Measurements from ENCODE around the gene MTFR1L.

MTFR1L gene

DNA sequence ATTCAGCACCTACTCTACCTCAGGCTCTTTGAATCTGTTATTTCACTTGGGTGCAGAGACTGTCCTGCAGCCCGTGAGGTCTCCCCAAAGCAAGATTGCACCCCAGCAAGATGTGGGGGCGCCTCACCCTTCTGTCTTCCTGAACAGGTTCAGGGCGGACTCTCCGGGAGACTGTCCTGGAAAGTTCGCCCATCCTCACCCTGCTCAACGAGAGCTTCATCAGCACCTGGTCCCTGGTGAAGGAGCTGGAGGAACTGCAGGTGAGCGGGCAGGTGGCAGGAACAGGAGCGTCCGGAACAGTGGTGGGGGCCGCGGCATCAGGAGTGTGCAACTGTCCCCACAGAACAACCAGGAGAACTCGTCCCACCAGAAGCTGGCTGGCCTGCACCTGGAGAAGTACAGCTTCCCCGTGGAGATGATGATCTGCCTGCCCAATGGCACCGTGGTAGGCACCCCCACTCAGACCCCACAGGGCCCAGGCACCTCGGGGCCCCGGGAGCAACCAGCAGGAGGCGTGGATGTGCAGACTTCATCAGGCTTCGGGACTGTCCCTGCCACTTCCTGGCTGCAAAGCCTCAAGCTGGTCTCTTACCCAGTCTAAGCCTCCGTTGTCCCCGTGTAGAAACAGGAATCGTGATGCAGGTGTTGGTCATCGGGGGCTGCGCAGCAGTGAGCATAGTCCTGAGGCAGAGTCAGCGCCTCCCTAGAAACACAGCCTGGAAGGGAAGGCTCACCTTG, 5.9 kb upstream of the MTFR1L start:
- Histone ChIP-seq H3K27me3 (ENCODE audit: control insufficient read depth, insufficient read depth, low read length) (no peaks in the 10 kb centered on the region), H3K4me1 (ENCODE audit: control insufficient read depth, insufficient read depth, low read length) (peaks cover 6% of the 10 kb centered on the region), H3K9ac (ENCODE audit: low read length) (no peak overlapping the region), H3K27ac (ENCODE audit: low read depth, low read length) (no peak overlapping the region), H3K4me3 (ENCODE audit: low read length) (no peak overlapping the region), H3K36me3 (ENCODE audit: control insufficient read depth, insufficient read depth, low read length) (peaks cover 4% of the 10 kb centered on the region)

DNA sequence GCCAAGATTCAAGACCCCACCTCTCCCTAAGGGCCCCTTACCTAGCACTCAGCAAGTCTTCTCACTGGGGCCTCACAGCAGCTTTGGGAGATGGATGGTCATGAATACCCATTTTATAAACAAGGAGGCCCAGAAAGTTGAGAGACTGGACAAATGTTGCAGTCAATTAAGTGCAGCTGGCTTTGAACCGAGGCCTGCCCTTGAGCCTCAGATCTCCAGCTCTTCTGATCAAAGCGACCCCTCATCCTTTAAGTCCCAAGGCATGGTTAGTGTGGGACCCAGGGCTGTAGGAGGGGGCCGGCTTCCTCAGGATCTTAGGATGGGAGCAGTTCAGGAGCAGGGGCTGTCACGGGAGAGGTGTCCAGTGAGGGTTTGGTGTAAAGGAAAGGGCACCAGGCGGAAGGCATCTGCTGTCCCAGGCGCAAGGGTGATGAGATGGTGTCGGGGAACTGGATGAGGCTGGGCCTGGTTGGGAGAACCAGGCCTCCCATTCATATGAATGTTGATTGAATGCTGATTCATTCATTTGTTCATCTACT, 5.1 kb upstream of the MTFR1L start:
- H3K27me3 ChIP-seq (ENCODE audit: control insufficient read depth, insufficient read depth, low read length): no peaks in the 10 kb centered on the region
- H3K9ac ChIP-seq (ENCODE audit: low read length): no peak overlapping the region
- peaks cover 4% of the 10 kb centered on the region for H3K36me3 ChIP-seq (ENCODE audit: control insufficient read depth, insufficient read depth, low read length)
- H3K4me1 ChIP-seq (ENCODE audit: control insufficient read depth, insufficient read depth, low read length): peaks cover 8% of the 10 kb centered on the region
- H3K4me3 ChIP-seq (ENCODE audit: low read length): no peak overlapping the region
- H3K27ac ChIP-seq (ENCODE audit: low read depth, low read length): no peak overlapping the region

DNA sequence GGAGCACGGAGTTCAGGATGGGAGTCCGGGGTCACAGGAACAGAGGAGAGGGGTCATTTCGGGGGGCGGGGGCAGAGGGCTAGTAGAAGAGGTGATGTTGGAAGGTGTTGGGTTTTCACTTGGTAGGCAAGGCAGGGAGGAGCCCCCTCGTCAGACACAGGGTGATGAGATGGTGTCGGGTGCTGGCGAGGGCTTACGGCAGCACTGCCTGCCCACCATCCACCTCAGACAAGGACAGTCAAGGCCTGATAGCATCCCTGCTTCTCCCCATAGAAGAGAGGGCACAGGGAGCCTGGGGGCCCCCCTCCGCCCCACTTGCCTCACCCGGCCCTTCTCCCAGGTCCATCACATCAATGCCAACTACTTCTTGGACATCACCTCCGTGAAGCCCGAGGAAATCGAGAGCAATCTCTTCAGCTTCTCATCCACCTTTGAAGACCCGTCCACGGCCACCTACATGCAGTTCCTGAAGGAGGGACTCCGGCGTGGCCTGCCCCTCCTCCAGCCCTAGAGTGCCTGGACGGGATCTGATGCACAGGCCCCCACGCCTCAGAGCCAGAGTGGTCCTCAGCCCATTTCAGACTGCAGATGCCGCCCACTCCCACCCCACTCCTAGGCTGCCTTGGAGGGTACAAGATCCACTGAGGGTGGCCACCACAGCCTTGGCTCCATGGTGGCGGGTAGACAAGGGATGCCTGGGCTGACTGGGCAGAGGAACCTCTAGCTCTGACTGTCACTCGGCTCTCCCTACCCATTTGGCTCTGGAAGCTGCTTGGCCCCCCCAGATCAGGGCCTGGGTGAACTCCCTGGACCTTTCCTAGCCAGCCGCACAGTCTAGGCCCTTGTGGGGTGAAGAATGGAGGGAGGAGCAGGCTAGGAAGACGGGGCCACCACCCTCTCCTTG, 4.3 kb upstream of the MTFR1L start:
- no peak overlapping the region for H3K27ac ChIP-seq (ENCODE audit: low read depth, low read length)
- no peak overlapping the region for H3K9ac ChIP-seq (ENCODE audit: low read length)
- peaks cover 8% of the 10 kb centered on the region for H3K4me1 ChIP-seq (ENCODE audit: control insufficient read depth, insufficient read depth, low read length)
- no peaks in the 10 kb centered on the region for H3K27me3 ChIP-seq (ENCODE audit: control insufficient read depth, insufficient read depth, low read length)
- H3K4me3 ChIP-seq (ENCODE audit: low read length): no peak overlapping the region
- peaks cover 4% of the 10 kb centered on the region for H3K36me3 ChIP-seq (ENCODE audit: control insufficient read depth, insufficient read depth, low read length)

DNA sequence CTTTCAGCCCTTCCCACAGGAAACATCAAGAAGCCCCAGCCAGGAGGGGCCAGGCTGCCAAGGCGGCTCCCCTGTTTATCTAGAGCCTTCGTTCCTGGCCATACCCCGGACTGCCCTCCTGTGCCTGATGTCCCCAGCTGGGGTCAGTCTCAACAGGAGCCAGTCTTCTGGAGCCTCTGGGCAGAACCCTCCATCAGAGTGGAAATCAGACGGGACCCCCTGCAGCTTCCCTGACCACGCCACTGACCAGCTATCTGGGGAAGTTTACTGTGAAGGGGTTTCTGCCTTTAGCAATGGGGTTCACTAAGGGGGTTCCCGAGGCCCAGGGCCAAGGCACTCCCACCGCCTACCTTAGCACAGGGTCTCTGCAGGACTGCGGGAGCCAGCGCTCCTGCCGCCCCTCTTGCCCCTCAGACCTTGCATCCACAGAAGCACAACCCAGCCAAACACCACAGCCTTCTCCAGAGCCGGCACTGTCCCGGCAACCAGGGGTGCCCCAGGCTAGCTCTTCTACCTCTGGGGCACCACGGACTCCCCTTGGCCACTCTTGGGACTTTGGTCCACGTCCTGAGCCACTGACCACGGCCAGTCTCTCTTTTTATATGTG, 3.5 kb upstream of the MTFR1L start:
- Histone ChIP-seq H3K9ac (ENCODE audit: low read length) (no peak overlapping the region), H3K4me3 (ENCODE audit: low read length) (no peak overlapping the region), H3K27ac (ENCODE audit: low read depth, low read length) (no peak overlapping the region), H3K27me3 (ENCODE audit: control insufficient read depth, insufficient read depth, low read length) (no peaks in the 10 kb centered on the region), H3K36me3 (ENCODE audit: control insufficient read depth, insufficient read depth, low read length) (peaks cover 4% of the 10 kb centered on the region), H3K4me1 (ENCODE audit: control insufficient read depth, insufficient read depth, low read length) (peaks cover 12% of the 10 kb centered on the region)

DNA sequence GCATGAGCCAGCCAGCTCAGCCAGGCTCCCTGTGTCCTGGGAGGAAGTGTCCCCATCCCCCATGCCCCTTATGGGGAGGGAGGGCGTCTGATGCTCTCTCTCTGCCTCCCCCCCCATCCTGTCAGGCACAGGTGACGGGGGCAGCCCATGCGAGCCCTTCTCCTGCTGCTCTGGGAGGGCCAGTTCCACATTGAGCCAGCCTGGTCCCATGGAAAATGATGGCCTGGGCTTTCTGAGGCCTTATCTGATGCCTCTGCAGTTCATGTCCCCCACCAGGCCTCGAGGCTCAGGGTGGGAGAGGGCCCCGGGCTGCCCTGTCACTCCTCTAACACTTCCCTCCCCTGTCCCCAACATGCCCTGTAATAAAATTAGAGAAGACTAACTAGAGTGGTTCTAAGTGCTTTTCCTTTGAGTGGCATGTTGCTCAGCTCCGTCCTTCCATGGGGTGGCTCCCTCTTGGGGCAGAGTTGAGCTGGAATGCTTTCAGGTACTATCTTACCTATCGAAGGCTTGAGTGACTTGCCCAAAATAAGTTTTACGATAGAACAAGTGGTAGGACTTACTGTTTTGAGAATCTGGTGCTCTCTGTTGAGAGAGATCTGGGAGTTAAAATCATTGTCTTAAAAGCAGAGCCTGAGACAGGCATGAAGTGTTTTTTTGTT, 1.8 kb upstream of the MTFR1L start:
- Histone ChIP-seq H3K9ac (ENCODE audit: low read length) (no peak overlapping the region), H3K4me1 (ENCODE audit: control insufficient read depth, insufficient read depth, low read length) (peaks cover 20% of the 10 kb centered on the region), H3K36me3 (ENCODE audit: control insufficient read depth, insufficient read depth, low read length) (peaks cover 4% of the 10 kb centered on the region), H3K27ac (ENCODE audit: low read depth, low read length) (no peak overlapping the region), H3K27me3 (ENCODE audit: control insufficient read depth, insufficient read depth, low read length) (no peaks in the 10 kb centered on the region), H3K4me3 (ENCODE audit: low read length) (no peak overlapping the region)

DNA sequence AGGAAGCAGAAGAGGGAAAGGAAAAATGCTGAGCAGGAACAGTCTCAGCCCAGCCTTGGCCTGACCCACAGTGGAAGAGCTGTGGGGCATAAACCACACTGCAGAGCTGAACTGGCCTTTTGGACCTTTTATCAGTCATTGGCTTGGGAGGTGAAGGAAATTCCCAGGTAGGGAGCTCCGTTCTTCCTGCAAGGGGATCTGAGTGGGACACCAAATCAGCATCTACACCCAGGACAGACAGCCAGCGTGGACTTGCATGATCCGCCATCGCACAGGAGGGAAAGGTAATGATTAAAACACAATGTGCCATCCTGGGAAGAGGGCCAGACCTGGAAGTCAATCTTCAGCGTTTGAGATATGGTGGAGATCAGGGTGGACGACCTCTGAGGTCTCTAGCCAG, 1.2 kb upstream of the MTFR1L start:
- H3K27me3 ChIP-seq (ENCODE audit: control insufficient read depth, insufficient read depth, low read length): no peaks in the 10 kb centered on the region
- peaks cover 4% of the 10 kb centered on the region for H3K36me3 ChIP-seq (ENCODE audit: control insufficient read depth, insufficient read depth, low read length)
- H3K27ac ChIP-seq (ENCODE audit: low read depth, low read length): no peak overlapping the region
- peaks cover 20% of the 10 kb centered on the region for H3K4me1 ChIP-seq (ENCODE audit: control insufficient read depth, insufficient read depth, low read length)
- no peak overlapping the region for H3K9ac ChIP-seq (ENCODE audit: low read length)
- H3K4me3 ChIP-seq (ENCODE audit: low read length): peak overlapping the region; percentile 97

DNA sequence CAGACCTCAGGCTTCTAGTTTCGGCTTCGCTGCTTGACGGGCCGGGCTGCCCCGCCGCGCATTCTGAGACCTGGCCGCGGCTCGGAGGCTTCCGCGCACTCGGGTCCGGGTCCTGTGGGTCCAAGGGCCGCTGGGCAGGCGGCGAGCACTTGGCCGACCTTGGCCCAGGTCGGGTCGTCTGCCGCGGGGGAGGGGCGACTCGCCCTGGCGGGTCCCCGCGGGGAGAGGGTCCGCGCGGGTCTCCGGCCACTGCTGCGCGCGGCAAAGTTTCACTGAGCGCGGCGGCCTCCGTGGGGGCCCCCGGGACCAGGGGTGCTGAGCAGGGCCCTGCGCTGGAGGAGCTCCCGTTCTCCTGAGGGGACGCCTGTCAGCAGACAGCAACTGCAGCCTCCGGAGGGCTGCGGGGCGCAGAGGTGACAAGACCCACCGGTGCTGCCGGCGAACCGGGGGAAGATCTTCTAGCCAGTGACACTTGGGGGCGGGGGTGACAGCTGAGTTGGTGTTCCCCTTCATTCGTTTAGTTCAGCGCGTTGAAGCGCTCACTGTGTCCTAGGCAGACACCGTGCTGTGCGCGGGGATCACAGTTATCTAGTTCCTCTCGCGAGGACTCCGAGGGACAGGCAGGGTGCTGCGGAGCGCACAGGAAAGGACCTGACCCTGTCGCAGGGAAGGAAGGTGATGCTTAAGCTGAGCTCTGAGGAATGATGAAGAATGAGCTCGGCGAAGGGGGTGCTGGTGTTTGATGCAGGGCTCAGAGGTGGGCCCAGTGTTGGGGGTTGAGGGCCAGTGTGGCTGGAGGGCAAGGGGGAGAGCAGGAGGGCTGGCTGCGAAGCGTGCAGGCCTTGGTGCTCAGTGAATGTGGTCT, 725 bp downstream of the MTFR1L start:
- peak overlapping the region; percentile 97 for H3K4me3 ChIP-seq (ENCODE audit: low read length)
- H3K9ac ChIP-seq (ENCODE audit: low read length): peak overlapping the region; percentile 89
- H3K4me1 ChIP-seq (ENCODE audit: control insufficient read depth, insufficient read depth, low read length): peaks cover 20% of the 10 kb centered on the region
- peak overlapping the region; percentile 89 for H3K27ac ChIP-seq (ENCODE audit: low read depth, low read length)
- no peaks in the 10 kb centered on the region for H3K36me3 ChIP-seq (ENCODE audit: control insufficient read depth, insufficient read depth, low read length)
- no peaks in the 10 kb centered on the region for H3K27me3 ChIP-seq (ENCODE audit: control insufficient read depth, insufficient read depth, low read length)

DNA sequence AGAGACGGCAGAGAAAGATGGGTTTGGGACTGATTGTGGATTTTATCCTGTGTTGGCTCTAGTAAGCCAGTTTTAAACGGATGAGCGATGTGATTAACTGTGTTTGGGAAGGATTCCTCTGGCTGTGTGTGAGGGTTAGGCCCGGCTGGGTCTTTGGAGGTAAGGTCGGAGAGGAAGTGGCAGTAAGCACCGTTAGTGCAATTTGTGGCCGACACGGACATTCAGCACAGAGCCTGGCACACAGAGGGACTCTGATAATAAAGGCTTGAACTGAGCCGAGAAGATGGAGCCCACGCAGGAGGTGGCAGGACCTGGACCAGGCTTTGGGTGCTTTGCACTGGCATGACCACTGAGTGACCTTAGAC, 1.3 kb downstream of the MTFR1L start:
- peaks cover under 1% of the 10 kb centered on the region for H3K36me3 ChIP-seq (ENCODE audit: control insufficient read depth, insufficient read depth, low read length)
- H3K4me3 ChIP-seq (ENCODE audit: low read length): peak overlapping the region; percentile 97
- no peaks in the 10 kb centered on the region for H3K27me3 ChIP-seq (ENCODE audit: control insufficient read depth, insufficient read depth, low read length)
- peaks cover 20% of the 10 kb centered on the region for H3K4me1 ChIP-seq (ENCODE audit: control insufficient read depth, insufficient read depth, low read length)
- peak overlapping the region; percentile 89 for H3K9ac ChIP-seq (ENCODE audit: low read length)
- no peak overlapping the region for H3K27ac ChIP-seq (ENCODE audit: low read depth, low read length)

DNA sequence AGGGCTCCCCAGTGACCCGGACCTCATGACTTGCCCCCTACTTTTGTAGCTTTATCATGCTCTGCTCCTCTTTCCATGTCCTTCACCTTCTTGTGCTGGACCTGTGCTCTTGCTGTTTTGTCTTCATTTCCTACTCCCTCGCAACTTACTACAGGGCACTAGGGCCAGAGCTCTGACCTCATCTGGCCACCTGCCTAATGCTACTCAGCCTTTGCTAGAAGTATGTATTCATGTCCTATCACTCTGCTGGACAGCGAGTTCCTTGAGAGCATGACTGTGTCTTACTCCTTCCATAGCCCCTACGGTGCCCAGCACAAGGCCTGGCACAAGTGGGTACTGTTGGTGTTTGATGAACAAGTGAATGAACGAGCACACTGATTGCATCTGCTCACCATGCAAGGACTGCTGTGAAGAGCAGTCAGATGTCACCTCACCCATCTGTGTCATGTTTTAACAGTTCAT, 1.9 kb downstream of the MTFR1L start:
- peaks cover 20% of the 10 kb centered on the region for H3K4me1 ChIP-seq (ENCODE audit: control insufficient read depth, insufficient read depth, low read length)
- H3K9ac ChIP-seq (ENCODE audit: low read length): no peak overlapping the region
- no peaks in the 10 kb centered on the region for H3K27me3 ChIP-seq (ENCODE audit: control insufficient read depth, insufficient read depth, low read length)
- H3K36me3 ChIP-seq (ENCODE audit: control insufficient read depth, insufficient read depth, low read length): peaks cover 6% of the 10 kb centered on the region
- H3K4me3 ChIP-seq (ENCODE audit: low read length): peak overlapping the region; percentile 5
- no peak overlapping the region for H3K27ac ChIP-seq (ENCODE audit: low read depth, low read length)

DNA sequence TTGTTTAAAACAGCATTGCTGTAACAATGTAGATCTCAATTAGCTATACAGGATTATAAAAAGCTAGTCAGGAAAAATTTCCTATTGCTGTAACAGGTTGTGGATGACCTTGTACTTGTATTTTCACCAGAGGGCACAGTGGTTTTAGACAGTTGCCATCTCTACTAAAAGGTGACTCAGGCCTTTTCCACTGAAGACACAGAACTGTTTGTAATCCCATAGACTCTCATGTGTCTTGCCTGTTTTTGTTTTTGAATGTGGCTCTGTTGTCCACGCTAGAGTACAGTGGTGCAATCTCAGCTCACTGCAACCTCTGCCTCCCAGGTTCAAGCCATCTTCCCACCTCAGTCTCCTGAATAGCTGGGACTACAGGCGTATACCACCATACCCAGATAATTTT, 5.9 kb downstream of the MTFR1L start:
- Histone ChIP-seq H3K27ac (ENCODE audit: low read depth, low read length) (no peak overlapping the region), H3K4me3 (ENCODE audit: low read length) (no peak overlapping the region), H3K9ac (ENCODE audit: low read length) (no peak overlapping the region), H3K4me1 (ENCODE audit: control insufficient read depth, insufficient read depth, low read length) (peaks cover 11% of the 10 kb centered on the region), H3K27me3 (ENCODE audit: control insufficient read depth, insufficient read depth, low read length) (no peaks in the 10 kb centered on the region), H3K36me3 (ENCODE audit: control insufficient read depth, insufficient read depth, low read length) (peaks cover 24% of the 10 kb centered on the region)

DNA sequence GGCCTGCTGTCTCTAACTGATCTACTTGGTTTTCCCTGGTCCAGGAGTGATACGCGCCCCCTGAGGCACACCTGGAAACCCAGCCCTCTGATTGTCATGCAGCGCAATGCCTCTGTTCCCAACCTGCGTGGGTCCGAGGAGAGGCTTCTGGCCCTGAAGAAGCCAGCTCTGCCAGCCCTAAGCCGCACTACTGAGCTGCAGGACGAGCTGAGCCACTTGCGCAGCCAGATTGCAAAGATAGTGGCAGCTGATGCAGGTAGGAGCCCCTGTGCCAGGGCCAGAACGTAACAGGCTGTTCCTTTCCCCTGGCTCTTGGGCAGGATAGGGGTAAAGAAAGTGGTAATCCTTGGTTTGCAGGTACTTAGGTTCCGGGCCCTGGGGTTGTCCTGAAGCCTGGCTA, 6.8 kb downstream of the MTFR1L start:
- H3K4me3 ChIP-seq (ENCODE audit: low read length): no peak overlapping the region
- H3K27ac ChIP-seq (ENCODE audit: low read depth, low read length): no peak overlapping the region
- no peak overlapping the region for H3K9ac ChIP-seq (ENCODE audit: low read length)
- H3K4me1 ChIP-seq (ENCODE audit: control insufficient read depth, insufficient read depth, low read length): peaks cover 5% of the 10 kb centered on the region
- H3K27me3 ChIP-seq (ENCODE audit: control insufficient read depth, insufficient read depth, low read length): no peaks in the 10 kb centered on the region
- peaks cover 33% of the 10 kb centered on the region for H3K36me3 ChIP-seq (ENCODE audit: control insufficient read depth, insufficient read depth, low read length)

Measured in rectal smooth muscle tissue (tissue), 1 donor.